Mesodermal cell (in vitro differentiated cells): ENCODE measurements around the gene MYBPC3.

Experiments
- H3K27ac ChIP-seq: 2 replicates; pipeline ENCODE4 v1.7.0; 2013; ENCODE audit warnings: mild to moderate bottlenecking, low read depth, low read length, moderate library complexity; ENCODE audit not compliant: severe bottlenecking
- H3K36me3 ChIP-seq: 2 replicates; pipeline ENCODE4 v1.7.1; 2013; ENCODE audit warnings: mild to moderate bottlenecking, low read length, moderate library complexity; ENCODE audit not compliant: control insufficient read depth, insufficient read depth
- H3K4me1 ChIP-seq: one replicate; pipeline ENCODE4 v1.7.1; 2013; ENCODE audit warnings: mild to moderate bottlenecking, low read length; ENCODE audit not compliant: insufficient read depth, control insufficient read depth, poor library complexity, severe bottlenecking
- H3K4me3 ChIP-seq: 2 replicates; pipeline ENCODE4 v1.7.0; 2013; ENCODE audit warnings: low read length, control low read depth, mild to moderate bottlenecking; ENCODE audit not compliant: insufficient read depth, poor library complexity, severe bottlenecking; ENCODE audit errors: extremely low read depth
- H3K9me3 ChIP-seq: 2 replicates; pipeline ENCODE4 v1.7.1; 2013; ENCODE audit warnings: mild to moderate bottlenecking, low read length, moderate library complexity; ENCODE audit not compliant: control insufficient read depth
- WGBS, 2 experiments: methylation state at CpG; one replicate each; pipeline ENCODE4 v1.1.5; 2013; ENCODE audit warnings: missing lambda C conversion rate in 2 of 2; ENCODE audit not compliant: insufficient coverage in 2 of 2; 5-methylcytosine and 5-hydroxymethylcytosine counted together

MYBPC3 gene

DNA sequence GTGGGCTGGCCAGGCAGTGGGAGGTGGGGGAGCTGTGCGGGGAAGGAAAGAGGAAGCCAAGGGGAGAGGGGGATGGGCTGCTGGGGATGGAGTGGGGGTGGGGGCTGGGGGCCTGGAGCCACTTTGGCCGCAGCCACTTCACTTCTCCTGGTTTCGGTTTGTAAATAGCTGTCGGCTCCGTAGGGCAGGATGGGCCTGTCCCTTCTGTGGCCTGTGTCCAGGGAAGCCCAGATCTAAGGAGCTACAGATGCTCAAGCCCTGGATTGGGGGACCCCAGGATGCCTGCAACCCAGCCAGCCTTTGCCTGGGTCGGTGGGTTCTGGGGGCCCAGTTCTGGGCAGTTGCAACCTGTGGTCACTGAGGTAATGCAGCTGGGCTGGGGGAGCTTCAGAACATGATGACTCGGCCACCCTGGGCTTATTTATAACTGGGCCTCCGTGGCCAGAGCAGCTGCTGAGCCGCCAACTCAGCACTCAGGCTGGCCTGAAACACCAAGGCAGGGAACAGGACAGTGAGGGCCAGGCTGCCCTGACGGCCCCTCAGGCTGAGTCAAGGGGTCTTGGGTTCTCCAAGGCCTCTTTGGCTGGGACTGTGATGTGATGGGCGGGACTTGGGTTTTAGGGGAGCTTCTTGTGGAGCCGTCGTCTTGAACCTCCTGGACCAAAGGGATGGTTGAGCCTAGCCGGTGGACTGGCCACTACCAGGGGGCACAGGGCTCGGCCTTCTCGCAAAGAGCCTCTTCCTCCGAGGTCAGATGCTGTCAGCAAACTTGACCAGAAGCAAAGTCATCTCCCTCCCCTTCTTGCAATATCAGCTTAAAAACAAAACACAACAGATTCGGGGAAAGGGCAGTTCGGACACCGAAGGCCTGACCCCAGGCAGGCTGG, 40.9 kb upstream of the MYBPC3 start:
- Histone ChIP-seq H3K9me3 (no peaks in the 10 kb centered on the region), H3K4me1 (peaks cover 40% of the 10 kb centered on the region), H3K27ac (peak overlapping the region; percentile 47), H3K4me3 (no peak overlapping the region), H3K36me3 (no peaks in the 10 kb centered on the region)
- WGBS, 2 experiments: 86 to 93% methylated on average over 12 to 19 of the region's 20 CpGs

DNA sequence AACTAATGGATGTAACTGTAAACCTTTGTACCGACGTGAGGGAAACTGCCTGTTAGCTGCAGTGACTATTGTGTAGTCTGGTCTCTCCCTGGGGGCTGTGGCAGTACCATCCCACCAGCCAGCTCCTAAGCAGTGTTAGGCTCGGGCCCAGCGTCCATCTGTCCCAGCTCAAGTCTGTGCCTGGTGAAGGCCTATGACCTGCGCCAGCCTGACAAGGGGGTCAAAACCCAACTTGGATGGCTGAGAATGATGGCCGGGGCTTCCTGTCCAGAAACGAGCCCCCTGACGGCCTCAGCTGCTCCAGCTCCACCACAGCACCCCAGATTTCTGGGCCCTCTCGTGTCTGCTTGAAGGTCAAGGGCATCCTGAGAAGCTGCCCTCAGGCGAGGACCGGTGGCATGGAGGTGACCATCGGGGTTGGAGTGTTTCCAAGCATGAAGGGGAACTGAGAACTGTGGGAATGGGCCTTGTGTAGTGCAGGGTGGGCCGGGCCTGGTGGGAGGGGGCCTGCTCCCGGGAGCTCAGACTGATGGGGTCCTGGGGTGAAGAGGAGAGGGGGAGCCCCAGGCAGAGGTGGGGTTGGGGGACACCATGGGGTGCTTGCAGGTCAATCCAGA, 40.2 kb upstream of the MYBPC3 start:
- no peaks in the 10 kb centered on the region for H3K36me3 ChIP-seq
- no peak overlapping the region for H3K27ac ChIP-seq
- peaks cover 40% of the 10 kb centered on the region for H3K4me1 ChIP-seq
- WGBS, 2 experiments: 94% methylated on average over 13 of the region's 14 CpGs
- no peak overlapping the region for H3K4me3 ChIP-seq
- no peaks in the 10 kb centered on the region for H3K9me3 ChIP-seq

DNA sequence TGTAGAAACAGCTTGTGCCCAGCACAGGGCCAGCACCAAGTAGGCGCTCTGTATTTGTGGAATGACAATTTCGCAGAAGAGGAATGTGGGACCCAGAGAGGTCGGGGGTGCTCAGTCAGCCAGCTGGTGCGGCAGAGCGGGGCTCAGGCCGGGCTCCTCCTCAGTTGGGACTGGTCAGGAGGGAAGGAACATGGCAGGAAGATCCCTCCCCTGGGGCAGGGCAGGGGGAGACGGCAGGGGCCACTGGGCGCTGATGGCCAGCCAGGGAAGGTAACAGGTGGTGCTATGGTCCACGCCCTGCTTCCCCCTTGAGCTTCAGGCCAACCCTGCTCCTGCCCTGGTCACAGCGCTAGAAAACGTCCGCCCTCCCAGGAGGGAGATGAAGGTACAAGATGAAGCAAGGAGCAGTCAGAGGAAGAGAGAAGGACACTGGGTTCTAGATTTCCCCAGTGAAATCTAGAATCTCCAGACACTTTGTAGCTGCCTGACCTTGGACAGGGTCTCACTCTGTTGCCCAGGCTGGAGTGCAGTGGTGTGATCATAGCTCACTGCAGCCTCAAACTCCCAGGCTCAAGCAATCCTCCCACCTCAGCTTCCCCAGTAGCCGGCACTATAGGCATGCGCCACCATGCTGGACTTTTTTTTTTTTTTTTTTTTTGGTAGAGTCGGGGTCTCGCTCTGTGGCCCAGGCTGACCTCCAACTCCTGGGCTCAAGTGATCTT, 39.4 kb upstream of the MYBPC3 start:
- 95 to 99% methylated on average over 11 to 14 of the region's 16 CpGs for WGBS, 2 experiments
- no peaks in the 10 kb centered on the region for H3K36me3 ChIP-seq
- H3K9me3 ChIP-seq: no peaks in the 10 kb centered on the region
- H3K4me3 ChIP-seq: no peak overlapping the region
- peak overlapping the region; percentile 29 for H3K27ac ChIP-seq
- peaks cover 40% of the 10 kb centered on the region for H3K4me1 ChIP-seq

DNA sequence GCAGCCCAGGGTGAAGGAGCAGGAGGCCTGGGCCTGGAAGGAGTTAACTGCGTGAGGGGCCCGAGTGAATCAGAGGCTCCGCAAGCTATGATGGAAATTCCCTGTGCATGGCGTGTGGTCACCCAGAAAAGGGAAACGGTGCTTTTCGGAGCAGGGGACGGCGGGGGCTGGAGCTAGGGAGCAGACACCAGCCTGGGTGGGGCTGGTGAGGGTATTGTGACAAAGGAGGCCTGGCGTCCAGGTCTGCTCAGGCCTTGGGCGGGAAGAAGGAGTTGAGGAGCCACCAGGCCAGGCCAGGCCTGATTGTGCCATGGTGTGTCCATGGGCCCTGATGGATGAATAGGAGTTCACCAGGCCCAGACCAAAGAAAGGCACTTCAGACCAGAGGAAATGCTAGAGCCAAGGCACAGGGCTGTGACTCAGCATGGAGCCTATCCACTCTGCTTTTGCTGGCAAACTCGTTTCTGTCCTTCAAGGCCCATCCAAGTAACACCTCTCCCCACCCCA, 38.6 kb upstream of the MYBPC3 start:
- Histone ChIP-seq H3K9me3 (no peaks in the 10 kb centered on the region), H3K36me3 (no peaks in the 10 kb centered on the region), H3K4me3 (no peak overlapping the region), H3K27ac (peak overlapping the region; percentile 29), H3K4me1 (peaks cover 40% of the 10 kb centered on the region)
- 88 to 95% methylated on average over 9 to 11 of the region's 11 CpGs for WGBS, 2 experiments

DNA sequence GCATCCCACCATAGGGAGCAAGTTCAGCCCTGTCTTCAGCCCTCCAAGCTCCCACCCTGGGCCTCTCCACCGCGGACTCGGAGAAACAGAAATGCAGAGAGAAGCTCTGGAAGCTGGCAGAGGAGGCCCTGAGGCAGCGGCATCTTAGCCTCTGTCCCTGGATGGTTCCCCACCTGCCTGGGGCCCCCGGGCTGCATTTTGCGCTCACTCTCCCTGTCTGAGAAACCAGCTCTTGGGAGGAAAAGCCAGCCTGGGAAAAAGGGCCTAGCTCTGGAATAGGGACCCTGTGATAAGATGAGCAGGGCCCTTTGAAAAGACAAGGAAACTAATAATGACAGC, 37.9 kb upstream of the MYBPC3 start:
- no peaks in the 10 kb centered on the region for H3K9me3 ChIP-seq
- 91 to 92% methylated on average over 3 to 6 of the region's 6 CpGs for WGBS, 2 experiments
- H3K27ac ChIP-seq: no peak overlapping the region
- H3K4me3 ChIP-seq: no peak overlapping the region
- H3K36me3 ChIP-seq: no peaks in the 10 kb centered on the region
- peaks cover 40% of the 10 kb centered on the region for H3K4me1 ChIP-seq

DNA sequence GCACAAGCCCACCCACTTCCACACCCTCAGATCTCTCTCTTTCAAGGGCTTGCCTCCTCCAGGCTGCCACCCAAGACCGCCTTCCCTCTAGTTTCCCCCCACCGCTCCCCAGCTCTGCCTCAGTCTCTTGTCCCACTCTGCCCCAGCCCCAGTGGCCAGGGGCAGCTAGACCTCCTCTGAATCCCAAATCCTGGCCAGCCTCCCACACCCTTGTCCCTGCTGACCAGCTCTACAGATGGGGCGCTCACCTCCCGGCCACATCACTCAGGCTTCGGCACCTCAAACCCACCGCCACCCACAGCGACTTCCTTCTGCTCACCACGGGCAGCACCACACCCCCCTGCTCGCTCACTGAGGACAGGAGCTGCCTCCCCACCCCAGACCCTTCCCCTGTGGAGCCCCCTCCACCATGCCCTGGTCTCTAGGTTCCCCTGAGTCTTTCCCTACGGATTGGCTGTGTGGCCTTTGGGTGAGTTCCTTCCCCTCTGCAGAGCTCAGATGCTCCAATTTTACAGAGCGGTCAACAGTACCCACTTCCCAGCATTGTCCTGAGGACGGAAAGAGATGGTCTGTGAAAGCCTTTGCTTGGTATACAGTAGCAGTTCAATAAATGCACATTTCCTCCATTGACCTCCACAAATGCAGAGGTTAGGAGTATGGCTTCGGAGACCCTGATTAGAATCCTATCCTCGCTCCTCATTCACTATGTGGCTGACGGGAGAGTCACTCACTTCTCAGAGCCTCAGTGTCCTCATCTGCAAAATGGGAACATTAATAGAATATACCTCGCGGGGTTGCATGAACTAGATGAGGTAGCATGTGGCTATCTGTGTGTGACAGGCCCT, 37.3 kb upstream of the MYBPC3 start:
- Histone ChIP-seq H3K4me3 (no peak overlapping the region), H3K9me3 (no peaks in the 10 kb centered on the region), H3K27ac (no peak overlapping the region), H3K36me3 (no peaks in the 10 kb centered on the region), H3K4me1 (peaks cover 37% of the 10 kb centered on the region)
- 93 to 95% methylated on average over 14 of the region's 17 CpGs for WGBS, 2 experiments

DNA sequence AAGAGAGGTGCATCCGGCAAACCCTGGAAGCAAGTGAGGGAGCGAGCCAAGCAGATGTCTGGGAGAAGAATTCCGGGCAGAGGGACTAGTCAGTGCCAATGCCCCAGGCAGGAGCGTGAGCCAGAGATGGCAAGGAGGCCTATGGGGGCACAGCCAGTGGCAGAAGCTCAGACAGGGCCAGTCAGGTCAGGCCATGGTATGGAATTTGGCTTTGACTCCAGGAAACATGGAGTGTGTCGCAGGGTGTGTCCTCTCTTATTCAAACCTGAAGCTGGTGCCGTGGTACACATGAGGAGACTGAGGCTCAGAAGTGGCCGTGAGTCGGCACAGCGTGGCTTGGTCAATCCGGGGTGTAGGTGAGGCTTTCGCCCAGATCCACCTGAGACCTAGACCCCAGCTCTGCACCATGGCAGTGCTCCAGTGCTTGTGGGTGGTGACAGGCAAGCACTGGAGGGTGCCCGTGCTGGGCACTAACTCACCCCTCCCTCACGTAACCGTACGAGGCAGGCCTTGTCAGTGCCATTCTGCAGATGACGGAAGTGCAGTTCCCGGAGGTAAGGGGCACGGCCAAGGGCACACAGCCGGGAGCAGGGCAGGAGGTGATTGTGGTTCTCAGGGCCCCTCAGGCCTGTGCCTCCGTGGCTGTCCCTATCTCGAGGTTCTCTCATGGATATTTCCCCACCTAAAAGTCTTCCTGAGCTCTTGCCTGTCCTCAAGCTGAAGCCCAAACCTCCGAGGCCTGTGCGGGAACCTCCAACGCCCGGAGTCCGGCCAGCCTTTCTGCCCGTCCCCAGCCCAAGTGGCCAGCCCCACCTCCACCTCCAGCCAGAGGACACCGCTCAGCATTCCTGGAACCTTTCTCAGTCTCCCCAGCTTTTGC, 36.4 kb upstream of the MYBPC3 start:
- Histone ChIP-seq H3K4me1 (peaks cover 29% of the 10 kb centered on the region), H3K9me3 (no peaks in the 10 kb centered on the region), H3K36me3 (no peaks in the 10 kb centered on the region), H3K4me3 (no peak overlapping the region), H3K27ac (no peak overlapping the region)
- 94 to 97% methylated on average over 26 to 28 of the region's 28 CpGs for WGBS, 2 experiments

DNA sequence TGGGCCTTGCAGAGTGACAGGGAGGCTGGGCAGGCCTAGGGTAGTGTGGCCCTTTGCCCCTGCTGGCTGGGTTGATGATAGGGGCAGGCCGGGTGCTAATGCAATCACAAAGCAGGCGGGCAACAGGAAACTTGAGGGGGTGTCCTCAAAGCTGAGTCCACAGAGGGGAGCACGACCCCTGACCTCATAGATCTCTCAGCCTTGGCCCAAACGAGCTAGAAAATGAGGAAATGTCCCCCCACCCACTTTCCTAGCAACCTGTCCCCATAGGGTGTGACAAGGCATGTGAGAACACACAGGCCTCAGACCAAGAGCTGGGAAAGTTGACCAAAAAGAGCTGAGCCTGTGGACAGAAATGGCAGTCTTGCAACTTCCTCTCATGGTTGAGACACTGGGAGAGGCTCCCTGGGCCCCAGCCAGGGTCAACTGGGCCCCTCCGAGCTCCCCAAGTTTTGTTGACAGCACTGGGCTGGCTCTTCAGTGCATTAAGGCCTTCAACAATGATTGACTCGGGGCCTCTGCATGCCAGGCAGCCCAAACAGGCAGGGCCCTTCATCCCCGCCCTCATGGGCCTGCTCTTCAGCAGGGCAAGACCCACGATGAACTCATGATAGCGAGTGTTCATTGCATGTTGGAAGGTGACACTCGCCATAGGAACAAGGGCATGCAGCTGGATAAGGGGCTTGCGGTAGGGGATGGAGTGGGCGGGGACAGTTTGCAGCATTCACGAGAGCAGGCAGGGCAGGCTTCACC, 35.6 kb upstream of the MYBPC3 start:
- H3K9me3 ChIP-seq: no peaks in the 10 kb centered on the region
- no peaks in the 10 kb centered on the region for H3K36me3 ChIP-seq
- peaks cover 21% of the 10 kb centered on the region for H3K4me1 ChIP-seq
- no peak overlapping the region for H3K4me3 ChIP-seq
- H3K27ac ChIP-seq: no peak overlapping the region
- 81 to 85% methylated on average over 11 to 12 of the region's 13 CpGs for WGBS, 2 experiments

DNA sequence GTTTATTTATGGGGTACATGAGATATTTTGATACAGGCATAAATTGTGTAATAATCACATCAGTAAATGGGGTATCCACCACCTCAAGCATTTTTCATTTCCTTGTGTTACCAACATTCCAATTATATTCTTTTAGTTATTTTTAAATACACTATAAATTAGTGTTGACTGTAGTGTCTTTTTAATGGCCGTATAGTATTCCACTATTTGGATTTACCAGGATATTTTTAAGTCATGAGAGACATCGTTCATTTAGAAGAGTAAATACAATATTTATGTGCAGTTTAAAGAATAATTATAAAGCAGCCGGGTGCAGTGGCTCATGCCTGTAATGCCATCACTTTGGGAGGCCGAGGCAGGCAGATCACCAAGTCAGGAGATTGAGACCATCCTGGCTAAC, 32.0 kb upstream of the MYBPC3 start:
- H3K9me3 ChIP-seq: no peaks in the 10 kb centered on the region
- H3K27ac ChIP-seq: no peak overlapping the region
- 96 to 100% methylated on average over 1 to 3 of the region's 4 CpGs for WGBS, 2 experiments
- H3K36me3 ChIP-seq: no peaks in the 10 kb centered on the region
- H3K4me1 ChIP-seq: no peaks in the 10 kb centered on the region
- H3K4me3 ChIP-seq: no peak overlapping the region
